ENCODE data around the gene TECR.
"Not testable (repeated sequence)": the region's sequence is repeated elsewhere in the genome, so short reads cannot be mapped to it uniquely, and the experiment has no call there.

TECR gene, protein sequence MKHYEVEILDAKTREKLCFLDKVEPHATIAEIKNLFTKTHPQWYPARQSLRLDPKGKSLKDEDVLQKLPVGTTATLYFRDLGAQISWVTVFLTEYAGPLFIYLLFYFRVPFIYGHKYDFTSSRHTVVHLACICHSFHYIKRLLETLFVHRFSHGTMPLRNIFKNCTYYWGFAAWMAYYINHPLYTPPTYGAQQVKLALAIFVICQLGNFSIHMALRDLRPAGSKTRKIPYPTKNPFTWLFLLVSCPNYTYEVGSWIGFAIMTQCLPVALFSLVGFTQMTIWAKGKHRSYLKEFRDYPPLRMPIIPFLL

DNA sequence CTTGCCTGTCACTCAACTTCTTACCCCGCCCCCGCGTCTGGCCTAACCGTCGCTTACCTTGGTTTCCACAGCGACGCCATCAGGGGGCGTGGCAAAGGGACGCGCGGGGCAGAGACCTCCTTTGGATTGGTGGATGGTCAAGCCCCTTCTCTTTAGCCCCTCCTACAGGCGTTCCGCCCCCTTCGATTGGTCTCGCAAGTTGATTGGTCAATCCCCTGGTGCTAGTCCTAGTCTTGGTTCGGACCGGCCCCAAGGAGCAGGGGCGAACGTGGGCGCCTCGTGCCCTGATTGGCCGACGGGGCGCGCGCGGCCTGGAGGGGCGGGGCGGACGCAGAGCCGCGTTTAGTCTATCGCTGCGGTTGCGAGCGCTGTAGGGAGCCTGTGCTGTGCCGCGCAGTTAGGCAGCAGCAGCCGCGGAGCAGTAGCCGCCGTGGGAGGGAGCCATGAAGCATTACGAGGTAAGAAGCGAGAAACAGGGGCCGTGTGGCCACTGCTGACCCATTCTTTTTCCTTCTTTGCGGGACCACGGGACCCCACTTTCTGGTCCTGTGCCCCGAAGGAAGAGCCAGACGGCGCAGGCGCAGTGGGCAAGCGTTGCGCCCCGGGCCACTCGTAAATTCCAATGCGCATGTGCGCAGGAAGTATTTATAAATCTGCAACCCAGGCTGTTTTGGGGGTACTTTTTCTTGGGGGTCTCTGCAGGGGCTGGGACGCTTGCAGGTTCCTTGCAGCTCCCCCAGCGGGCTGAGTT, at the start of gene TECR:
Gene TECR, plus strand, starts transcription at position 341 of the 751 bp plus-strand sequence. Its CDS starts 103 bp downstream, at position 444.
- DNase-seq, result peak; percentile 100

DNA sequence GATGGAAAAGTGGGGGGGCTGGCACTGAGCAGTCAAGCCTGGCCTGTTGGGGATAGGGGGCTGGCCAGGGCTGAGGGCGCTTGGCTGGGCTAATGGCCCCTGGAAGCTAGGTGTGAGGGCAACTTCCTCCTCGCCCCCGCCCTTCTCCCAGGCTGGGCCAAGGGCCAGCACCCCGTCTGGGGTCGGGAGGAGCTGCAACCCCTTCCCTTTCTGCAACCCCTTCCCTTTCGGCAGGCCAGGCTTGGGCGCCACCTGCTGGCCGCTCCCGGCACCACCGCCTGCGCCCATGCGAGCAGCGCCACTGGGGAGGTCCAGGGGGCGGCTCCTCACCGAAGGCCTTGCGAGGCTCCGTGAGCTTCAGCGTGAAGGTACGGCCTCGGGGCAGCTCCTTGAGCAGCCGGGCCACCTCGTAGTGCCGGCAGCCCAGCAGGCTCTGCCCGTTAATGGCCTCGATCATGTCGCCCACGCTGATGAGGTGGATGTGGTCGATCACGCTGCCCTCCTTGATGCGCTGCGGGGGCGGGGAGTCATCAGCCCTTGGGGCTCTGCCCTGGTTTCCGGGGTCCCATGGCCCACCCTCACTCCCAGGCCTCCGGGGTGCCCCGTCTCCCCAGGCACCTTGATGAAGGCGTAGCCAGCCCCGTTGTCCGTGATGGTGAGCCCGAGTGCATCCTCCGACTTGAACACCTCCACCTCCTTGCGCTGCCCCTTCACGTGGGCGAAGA, 49.3 kb upstream of the TECR start:
- peak; percentile 75 for DNase-seq

DNA sequence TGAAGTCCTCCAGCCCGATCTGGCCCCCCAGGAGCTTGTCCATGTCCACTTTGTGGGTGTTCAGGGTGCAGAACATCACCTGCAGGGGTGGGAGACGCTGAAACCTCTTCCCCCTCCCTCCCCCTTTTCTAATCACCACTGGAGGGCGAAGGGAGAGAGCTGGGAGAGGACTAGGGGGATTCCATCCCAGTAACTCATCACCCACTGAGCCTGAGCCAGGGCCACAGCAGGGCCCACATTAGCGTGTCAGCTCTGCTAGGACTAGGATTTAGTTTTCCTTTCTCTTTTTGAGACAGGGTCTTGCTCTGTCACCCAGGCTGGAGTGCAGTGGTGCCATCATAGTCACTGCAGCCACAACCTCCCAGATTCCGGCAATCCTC, 48.7 kb upstream of the TECR start:
- no peak for DNase-seq

DNA sequence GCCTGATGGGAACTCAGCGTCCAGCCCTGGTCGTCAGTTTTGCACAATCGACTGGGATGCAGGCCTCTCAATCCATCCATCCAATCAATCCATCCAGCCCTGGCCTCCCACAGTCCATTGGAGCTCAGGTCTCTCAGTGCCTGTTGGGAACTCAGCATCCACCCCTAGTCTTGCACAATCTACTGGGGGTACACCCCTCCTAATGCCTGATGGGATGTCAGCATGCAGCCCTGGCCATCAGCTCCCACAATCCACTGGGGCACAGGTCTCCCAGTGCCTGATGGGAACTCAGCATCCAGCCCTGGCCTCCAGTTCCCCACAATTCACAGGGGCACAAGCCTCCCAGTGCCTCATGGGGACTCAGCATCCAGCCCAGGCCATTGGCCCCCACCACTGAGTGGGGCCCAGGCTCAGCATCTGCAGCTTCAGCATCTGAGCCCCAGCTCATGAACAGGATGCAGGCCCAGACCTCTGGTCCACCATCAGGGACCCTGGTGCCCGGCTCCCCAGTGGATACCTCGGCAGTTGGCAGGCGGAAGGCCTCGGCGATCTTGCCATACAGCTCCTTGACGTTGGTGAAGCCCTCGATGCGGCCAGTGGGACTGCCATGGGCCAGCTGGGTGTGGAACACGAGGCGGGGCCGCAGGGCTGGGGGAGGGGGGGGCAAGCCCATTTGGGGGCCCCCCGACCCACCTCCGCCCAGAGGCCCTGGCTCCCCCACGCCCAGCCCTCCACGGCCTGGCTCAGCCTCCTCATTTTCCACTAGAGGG, 47.0 kb upstream of the TECR start:
- no peak for DNase-seq

DNA sequence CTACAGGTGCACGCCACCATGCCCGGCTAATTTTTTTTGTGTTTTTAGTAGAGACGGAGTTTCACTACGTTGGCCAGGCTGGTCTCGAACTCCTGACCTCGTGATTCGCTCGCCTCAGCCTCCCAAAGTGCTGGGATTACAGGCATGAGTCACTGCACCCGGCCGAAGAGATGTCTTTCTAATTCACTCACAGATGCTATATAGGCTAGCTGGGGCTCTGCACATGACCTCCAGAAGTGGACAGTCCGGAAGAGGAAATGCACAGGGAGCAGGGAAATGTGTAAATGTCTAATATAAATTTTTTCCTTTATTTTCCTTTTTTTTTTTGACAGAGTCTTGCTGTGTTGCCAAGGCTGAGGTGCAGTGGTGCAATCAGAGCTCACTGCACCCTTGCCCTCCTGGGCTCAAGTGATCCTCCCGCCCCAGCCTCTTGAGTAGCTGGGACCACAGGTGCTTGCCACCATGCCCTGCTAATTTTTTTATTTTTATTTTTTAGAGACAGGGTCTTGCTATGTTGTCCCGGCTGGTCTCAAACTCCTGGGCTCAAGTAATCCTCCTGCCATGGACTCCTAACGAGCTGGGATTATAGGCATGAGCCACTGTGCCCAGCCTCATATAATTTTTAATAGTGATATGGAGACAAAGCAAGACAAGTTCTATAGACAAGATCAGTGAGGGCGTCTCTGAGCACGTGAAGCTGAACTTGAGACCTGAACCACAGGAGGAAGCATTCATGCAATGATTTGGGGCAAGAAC, 41.8 kb upstream of the TECR start:
- no peak for DNase-seq

DNA sequence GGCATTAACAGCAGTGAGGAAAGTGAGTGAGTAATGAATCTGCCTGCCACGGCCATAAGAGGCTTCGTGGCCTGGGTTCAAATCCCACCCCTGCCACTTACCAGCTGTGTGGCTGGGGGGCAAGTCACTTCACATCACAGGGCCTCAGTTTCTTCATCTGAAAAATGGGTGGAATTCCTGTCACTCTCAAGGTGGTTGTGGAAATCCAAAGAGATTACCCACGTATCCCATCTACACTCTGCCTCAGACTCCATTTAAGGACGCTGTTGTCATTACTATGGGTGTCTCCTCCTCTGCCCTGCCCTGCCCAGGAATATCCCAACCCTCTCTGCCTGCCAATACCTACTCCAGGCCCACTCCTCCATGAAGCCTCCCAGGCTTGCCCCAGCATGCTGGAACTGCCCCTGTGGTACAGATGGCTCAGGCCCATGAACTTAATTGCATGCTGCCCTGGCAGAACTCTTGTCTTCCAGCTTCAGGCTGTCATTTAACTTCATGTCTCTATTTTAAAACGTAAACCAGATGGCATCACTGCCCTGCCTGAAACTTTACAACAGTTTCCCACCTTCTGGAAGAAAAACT, 36.5 kb upstream of the TECR start:
- DNase-seq, result no peak

DNA sequence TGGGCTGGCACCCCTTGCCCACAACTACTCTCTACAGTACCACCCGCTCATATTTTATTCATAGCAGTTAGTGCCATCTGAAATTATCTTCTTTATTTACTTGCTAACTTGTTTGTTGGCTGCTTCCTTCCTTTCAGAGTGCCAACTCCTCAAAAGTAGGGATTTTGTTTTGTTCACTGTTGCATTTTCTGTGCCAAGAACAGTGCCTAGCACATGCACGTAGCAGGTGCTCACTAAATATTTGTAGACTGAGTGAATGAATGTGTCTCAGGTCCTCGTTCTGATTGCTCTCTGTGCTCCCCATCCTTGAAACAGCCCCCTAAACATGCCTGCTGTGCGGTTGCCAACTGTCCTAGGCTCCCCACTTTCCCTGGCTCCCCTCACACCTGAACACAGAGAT, 35.0 kb upstream of the TECR start:
- no peak for DNase-seq

DNA sequence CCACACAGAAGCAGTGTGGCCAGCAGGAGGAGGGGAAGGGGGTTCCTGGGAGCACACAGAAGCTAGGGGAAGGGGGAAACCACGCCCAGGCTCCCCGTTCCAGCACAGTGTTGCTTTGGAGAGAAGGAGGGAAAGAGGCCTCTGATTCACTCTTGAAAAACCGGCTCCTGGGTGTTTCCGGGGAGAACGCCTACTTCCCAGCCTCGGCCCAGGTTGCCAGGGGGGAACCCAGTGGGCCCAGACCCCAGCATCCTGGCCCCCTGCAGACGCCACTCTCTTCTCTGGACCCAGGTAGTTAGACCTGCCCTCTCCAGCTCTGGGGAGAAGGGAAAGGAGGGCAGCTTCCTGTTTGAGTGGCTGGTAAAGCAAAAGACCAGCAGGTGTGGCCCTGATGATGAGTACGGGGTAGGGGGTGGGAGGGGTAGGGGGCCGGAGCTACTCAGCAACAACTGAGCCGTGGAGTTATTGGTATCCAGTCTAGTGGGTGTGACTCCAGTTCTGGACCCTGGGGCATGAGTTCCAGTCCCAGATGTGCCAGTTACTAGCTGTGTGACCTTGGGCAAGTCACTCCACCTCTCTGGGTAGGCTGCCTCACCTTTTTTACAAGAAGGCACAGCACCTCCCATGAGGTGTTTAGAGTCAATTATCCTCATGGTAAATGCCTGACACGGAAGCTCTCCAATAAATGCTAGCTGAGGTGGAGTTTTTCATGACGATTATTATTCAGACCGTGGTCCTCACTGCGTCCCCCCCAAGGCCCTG, 34.3 kb upstream of the TECR start:
- no peak for DNase-seq

DNA sequence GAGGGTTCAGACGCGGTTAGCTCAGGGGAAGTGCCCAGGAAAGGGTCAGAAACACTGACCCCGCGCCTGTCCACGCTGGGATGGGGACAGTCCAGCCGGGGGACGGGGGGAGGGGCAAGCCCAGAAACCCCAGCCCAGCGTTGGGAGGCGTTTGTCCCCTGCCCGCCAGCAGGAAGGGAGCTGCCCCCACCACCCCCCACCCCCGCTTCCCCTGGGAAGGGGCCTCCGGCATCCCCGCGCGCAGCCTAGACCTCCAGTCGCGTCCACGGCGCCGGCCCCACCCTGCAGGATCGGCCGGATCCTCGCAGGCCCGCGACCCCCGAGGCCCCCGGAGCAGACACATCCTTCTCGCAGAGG, 33.7 kb upstream of the TECR start:
- peak; percentile 27 for DNase-seq

DNA sequence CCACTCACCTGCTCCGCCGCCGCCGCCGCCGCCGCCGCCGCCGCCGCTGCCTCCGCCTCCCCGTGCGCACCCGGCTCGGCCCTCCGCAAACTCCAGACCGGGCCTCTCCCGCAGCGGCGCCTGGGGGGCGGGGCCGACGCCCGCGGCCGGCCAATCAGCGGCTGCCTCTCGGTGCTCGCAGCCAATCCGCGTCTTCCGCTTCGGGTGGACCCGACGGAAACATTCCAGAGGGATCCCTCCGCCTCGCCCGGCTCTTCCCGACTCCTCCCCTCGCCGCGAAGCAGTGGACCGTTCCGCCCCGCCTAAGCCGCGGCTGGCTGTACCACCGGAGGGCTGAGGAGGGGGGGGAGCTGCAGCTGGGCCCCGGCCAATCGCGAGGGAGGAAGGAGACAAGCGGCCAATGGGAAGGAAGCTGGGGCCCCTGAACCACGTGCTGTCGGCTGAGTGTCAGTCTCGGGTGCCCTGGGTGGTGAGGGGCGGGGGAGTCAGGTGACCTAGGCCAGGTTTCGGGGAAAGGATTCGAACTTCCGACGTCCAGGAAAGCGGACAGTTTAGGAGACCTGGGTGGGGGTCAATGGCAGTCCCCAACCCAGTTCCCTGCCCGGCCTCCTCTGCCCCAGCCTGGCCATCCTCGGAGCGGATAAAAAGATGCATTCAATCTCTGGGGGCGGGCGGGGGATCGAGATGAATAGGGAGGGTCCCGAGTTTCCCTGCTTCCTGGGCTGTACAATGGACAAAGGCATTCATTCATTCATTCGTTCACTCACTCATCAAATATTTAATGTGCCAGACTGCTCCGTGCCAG, 33.2 kb upstream of the TECR start, which contains the start of gene GIPC1:
Gene GIPC1, minus strand, starts transcription at position 99 of the 805 bp plus-strand sequence. CDS start 13,151 bp downstream, outside the sequence.
- DNase-seq, result peak; percentile 81

DNA sequence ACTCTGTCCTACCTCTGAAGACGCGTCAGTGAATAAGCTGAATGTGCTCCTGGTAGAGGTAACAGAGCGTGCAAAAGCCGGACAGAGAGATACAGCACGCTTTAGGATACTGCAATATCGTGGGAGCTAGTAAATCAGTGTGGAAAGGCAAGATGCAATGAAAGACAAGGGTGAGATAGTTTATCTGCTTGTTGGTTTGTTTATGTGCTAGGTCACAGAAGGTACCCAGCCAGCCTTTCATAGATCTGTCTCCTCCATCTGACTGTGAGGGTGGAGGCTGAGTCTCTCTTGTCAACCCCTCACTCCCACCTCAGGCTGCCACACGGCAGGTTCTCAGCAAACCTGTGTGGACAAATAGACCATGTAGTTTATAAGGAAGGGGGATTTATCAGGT, 32.6 kb upstream of the TECR start:
- no peak for DNase-seq

DNA sequence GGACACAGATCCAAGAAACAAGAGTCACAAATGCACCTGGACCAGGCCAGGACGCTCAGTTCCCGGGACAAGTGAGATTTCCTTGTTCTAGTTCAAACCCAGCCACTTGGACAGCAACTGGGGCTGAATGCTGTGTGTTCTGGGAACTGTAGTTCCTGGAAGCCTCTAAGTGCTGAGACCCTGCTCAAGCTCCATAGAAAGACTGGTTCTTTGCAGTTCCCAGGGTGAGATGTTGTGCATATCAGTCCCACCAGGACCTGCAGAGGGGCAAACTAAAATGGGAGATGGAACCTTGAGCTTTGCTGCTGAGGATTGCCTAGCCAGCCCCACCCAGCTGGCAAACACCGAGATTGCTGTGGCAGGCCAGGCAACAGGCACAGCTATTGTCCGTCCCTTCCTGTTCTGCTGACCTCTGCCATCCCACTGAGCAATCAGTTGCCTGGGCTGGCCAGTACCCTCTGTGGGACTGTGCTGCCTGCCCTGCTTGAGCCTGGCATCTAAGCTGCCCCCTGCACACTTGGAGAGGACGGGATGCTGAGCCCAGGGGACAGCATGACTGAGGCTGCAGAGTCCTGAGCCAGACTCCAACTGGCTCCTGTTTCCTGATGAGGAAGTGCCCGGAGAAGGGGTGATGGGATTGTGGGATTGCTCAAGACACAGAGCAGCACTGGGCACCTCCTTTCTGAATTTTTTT, 32.0 kb upstream of the TECR start:
- no peak for DNase-seq

DNA sequence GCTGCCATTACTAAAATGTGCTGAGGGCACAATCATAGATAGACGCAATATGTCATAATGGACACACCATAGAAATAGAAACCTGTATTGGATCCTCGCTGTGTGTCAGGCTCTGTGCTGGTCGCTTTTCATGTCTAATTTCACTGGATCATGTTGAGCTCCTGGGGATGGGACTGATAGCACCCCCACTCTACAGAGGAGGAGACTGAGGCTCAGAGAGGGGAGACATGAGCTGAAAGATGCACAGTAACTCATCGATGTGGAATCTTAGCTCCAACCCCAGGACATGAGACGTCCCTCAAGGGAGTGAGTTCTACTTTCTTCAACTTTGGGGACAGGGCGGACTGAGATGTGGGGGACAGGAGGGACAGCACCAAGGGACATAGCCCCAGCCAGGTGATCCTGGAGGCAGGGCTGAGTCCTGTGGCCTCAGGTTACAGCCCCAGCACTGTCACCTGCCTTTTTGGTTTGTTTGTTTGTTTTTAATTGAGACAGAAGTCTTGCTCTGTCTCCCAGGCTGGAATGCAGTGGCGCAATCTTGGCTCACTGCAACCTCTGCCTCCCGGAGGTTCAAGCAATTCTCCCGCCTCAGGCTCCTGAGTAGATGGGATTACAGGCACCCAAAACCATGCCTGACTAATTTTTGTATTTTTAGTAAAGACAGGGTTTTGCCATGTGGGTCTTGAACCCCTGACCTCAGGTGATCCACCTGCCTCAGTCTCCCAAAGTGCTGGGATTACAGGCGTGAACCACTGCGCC, 26.9 kb upstream of the TECR start:
- no peak for DNase-seq

DNA sequence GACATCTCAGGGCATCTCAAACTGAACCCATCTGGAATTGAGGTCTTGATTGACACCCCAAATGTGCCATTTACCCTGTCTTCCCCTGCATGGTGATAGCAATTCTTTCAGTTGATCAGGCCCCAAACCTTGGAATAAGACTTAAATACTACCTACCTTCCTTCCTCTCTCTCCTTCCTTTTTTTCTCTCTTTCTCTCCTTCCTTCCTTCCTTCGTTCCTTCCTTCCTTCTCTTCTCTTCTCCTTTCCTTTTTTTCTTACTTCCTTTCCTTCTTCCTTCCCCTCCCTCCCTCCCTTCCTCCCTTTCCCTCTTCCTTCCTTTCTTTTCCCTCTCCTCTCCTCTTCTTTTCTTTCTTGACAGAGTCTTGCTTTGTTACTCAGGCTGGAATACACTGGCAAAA, 26.1 kb upstream of the TECR start:
- no peak for DNase-seq

DNA sequence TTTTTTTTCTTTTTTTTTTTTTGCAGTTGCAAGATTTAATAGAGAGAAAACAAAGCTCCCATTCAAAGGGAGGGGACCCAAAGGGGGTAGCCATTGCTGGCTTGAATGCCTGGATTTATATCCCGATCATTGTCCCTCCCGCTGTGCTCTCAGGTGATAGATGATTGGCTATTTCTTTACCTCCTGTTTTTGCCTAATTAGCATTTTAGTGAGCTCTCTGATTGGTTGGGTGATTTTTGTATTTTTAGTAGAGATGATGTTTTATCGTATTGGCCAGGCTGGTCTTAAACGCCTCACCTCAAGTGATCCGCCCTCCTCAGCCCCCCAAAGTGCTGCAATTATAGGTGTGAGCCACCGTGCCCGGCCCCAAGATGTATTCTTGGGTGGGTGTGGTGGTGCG, 24.8 kb upstream of the TECR start:
- DNase-seq, result not testable (repeated sequence)

DNA sequence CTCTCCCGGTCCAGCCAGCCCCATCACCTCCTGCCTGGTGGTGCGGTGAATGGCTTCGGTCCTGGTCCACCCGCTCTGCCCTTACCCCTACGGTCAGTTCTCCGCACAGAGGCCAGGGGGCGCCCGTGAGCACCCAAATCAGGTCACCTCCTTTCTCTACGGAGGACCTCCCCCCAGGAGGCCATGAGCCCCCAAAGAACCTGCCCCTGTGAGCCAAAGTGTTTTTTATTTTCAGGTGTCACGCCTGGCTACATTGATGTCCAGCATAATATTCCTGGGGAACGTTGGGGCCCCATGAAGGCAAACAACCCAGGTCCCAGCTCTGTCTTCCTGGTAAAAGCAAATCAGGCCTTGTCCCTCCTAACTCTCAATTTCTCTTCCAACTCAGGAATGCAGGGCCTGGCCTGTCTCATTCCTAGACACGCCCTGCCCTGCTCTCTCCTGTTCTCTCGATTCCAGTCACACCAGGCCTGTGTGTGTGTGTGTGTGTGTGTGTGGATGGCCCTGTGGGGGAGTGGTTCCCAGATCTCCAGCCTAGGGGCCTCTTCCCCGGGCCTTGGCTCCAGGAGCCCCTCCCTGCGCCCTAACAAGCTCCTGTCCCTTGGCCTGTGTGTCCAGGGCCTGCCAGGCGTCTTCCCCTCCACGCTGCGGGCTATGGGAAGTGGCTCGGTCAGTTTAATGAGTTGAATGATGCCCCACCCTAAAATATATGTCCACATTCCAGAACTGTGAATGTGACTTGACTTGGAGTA, 23.7 kb upstream of the TECR start:
- DNase-seq, result peak; percentile 74

DNA sequence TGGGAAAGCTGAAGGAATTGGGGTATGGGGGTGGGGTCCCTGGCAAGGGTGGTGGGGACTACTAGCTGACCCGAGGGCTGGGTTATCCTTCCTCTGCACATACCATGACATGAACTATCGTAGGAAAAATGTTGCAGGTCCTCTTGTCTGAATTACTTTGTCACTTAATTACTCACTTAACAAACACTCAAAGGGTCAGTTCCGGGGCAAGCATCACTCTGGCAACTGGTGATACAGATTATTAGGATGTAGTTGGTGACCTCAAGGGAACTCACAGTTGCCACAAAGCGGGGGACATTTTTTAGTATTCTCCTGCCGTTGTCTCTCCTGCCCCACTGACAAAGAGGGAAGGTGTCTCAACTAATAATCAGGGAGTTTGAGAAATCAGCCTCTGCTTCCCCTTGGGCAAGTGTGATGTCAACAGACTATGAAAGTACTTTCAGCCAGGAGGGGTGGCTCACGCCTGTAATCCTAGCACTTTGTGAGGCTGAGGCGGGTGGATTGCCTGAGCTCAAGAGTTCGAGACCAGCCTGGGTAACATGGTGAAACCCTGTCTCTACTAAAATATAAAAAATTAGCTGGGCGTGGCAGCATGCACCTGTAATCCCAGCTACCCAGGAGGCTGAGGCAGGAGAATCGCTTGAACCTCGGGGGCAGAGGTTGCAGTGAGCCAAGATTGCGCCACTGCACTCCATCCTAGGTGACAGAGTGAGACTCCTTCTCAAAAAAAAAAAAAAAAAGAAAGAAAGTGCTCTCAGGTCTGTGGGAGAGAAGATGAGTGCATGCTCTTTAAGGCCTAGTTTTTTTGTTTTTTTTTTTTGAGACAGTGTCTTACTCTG, 21.5 kb upstream of the TECR start:
- no peak for DNase-seq

All from activated CD8-positive, alpha-beta memory T cell treated with anti-CD3 and anti-CD28 coated beads, Interleukin-2, amount 50 U/mL, for 4 hours (primary cell).